Measurements from ENCODE around the gene ASCL5. TPM values are rescaled to one million over a fixed set of nuclear protein-coding genes. Genes with fewer than 3 reads are reported as not detected.
A peak's percentile ranks its signal among the peaks of the same experiment; 100 is the strongest.

Gene ASCL5
- total and polyA plus RNA-seq, 9 of the 15 experiments (the other 6 are each of a cell fraction or from before 2014, with no cell fraction given), result 0.09 TPM; not detected in 8

GRCh38 chr1:201154389-201155165, 27.6 kb upstream of the ASCL5 start, which contains the start of gene TMEM9 (continued):
- TF ChIP-seq E2F6 (IDR thresholded peaks at IDR 0.05; ENCODE audit: borderline replicate concordance in 1 of 2, extremely low read depth in 1 of 2, insufficient read depth in 1 of 2, insufficient read length in 1 of 2, low read depth in 1 of 2, low read length in 1 of 2, poor library complexity in 1 of 2, severe bottlenecking in 1 of 2) (no peak), KLF6 (CRISPR knock-in tag; IDR thresholded peaks at IDR 0.05; ENCODE audit: borderline replicate concordance) (peak; percentile 28; the same call in 1 of the 2 replicates), CHCHD3 (CRISPR knock-in tag; IDR thresholded peaks at IDR 0.05) (no peak), NBN (IDR thresholded peaks at IDR 0.05; ENCODE audit: low read depth) (no peak), ZNF79 (CRISPR knock-in tag; IDR thresholded peaks at IDR 0.05; ENCODE audit: low read depth) (no peak), HLTF (IDR thresholded peaks at IDR 0.05) (no peak), ZNF197 (CRISPR knock-in tag; IDR thresholded peaks at IDR 0.05; ENCODE audit: low read depth) (peak; percentile 58; the same call in 1 of the 2 replicates), ZFP1 (CRISPR knock-in tag; IDR thresholded peaks at IDR 0.05) (no peak), JUND (IDR thresholded peaks at IDR 0.05; ENCODE audit: borderline replicate concordance, low read depth, low read length) (peak; percentile 60), JUND (tag; IDR thresholded peaks at IDR 0.05; ENCODE audit: borderline replicate concordance, low read depth, low read length) (peak; percentile 32; the same call in 1 of the 3 replicates), ZNF232 (CRISPR knock-in tag; IDR thresholded peaks at IDR 0.05) (no peak), ETS2 (tag; IDR thresholded peaks at IDR 0.05; ENCODE audit: borderline replicate concordance, poor library complexity, severe bottlenecking) (no peak), RHOXF2B (CRISPR knock-in tag; conservative IDR thresholded peaks at IDR 0.05) (no peak), SRSF9 (IDR thresholded peaks at IDR 0.05; ENCODE audit: borderline replicate concordance, low read depth, low read length) (no peak), MYC (IDR thresholded peaks at IDR 0.05; ENCODE audit: low read depth, low read length) (peak; percentile 44), MYC (CRISPR knock-in tag; IDR thresholded peaks at IDR 0.05; ENCODE audit: borderline replicate concordance, low read depth) (peak; percentile 49; the same call in 1 of the 2 replicates), ZNF609 (CRISPR knock-in tag; IDR thresholded peaks at IDR 0.05; ENCODE audit: borderline replicate concordance) (0 out of 2 replicates have a peak, but pooled peaks have one; percentile 54), GABPB2 (CRISPR knock-in tag; conservative IDR thresholded peaks at IDR 0.05) (no peak), STAT6 (CRISPR knock-in tag; IDR thresholded peaks at IDR 0.05) (peak; percentile 73; the same call in 1 of the 2 replicates)

Measured in K562 (cell line).